ENCODE measurements around the gene QSOX2. TPM values are rescaled to one million over a fixed set of nuclear protein-coding genes. Genes with fewer than 3 reads are reported as not detected.

Gene QSOX2
- polyA plus RNA-seq, 1 experiment: 14.7 TPM

DNA sequence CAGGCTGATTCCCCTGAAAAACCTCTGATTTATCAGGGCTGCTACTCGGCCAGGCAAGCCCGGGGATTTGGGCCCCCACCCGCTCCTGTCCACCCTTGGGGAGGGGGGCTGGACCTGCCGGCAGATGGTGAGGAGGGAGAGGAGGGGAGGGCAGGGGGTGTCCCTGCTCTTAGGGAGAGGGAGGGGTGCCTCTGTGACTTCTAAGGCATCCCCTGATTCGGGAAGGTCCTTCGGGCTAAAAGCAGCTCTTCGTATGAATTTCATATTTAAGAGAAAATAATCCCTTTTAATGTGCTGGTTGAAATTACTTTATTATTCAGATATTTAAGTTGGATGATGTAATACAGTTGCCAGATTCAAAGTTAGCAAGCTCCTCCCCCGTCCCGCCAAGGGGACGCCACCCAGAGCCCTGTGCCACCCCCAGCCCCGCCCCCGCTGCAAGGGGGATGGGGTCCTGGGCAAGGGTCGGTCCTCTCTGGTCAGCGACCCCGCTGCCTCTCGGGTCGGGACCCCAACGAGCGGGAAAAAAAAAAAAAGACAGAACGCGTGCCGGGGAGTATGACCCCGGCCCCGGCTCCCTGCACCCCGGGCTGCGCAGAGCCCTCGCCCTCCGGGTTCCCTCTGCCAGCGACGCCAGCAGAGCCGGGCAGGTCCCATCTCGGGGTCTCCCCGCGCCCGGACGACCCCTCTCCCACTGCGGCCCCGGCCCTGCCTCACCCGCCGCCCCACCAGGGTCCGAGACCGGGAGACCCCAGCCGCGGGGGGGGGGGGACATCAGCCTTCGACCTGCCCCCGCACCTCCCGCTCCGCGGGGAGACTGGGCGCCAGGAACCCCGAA, 53.1 kb downstream of the QSOX2 start:
- DNase-seq (ENCODE audit: low read depth, low spot score): no peak
- CTCF ChIA-PET: interaction anchor here (1.2 to 1.3 kb wide), 2 partner anchors 22 to 91 kb away, joined by 4 to 7 read pairs; no protein-coding TSS in a partner anchor
- TF ChIP-seq, protein P1, sequence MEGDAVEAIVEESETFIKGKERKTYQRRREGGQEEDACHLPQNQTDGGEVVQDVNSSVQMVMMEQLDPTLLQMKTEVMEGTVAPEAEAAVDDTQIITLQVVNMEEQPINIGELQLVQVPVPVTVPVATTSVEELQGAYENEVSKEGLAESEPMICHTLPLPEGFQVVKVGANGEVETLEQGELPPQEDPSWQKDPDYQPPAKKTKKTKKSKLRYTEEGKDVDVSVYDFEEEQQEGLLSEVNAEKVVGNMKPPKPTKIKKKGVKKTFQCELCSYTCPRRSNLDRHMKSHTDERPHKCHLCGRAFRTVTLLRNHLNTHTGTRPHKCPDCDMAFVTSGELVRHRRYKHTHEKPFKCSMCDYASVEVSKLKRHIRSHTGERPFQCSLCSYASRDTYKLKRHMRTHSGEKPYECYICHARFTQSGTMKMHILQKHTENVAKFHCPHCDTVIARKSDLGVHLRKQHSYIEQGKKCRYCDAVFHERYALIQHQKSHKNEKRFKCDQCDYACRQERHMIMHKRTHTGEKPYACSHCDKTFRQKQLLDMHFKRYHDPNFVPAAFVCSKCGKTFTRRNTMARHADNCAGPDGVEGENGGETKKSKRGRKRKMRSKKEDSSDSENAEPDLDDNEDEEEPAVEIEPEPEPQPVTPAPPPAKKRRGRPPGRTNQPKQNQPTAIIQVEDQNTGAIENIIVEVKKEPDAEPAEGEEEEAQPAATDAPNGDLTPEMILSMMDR (IDR thresholded peaks at IDR 0.05; ENCODE audit: low read depth, low read length): no peak
- POLR2A ChIA-PET: no interaction called here
- H3K27ac ChIP-seq (ENCODE audit: low read depth, low read length): no peak overlapping the region
- no peaks in the 10 kb centered on the region; the same call in 1 of the 2 replicates for H3K9me3 ChIP-seq (ENCODE audit: control insufficient read depth, insufficient read depth, low read length)
- H3K4me3 ChIP-seq (ENCODE audit: low read depth, low read length): no peak overlapping the region
- peaks cover 83% of the 10 kb centered on the region for H3K27me3 ChIP-seq (ENCODE audit: control insufficient read depth, insufficient read depth, low read length)

DNA sequence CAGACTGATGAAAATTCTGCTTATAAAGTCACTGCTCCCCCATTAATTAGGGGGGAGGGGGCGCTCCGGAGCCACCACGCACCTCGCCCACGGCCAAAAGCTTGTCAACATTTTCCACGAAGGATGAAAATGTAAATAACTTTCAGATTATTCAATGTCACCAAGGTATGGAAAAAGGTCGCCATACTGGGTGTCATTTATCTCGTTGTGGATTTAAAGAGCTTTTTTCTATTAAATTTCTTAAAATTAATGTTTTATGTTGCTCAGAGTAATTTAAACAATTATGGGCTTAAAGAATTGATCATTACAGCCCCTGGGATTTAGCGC, 53.7 kb downstream of the QSOX2 start:
- CTCF ChIA-PET: interaction anchor here (1.2 to 1.3 kb wide), 2 partner anchors 22 to 91 kb away, joined by 4 to 7 read pairs; no protein-coding TSS in a partner anchor
- POLR2A ChIA-PET: no interaction called here
- DNase-seq (ENCODE audit: low read depth, low spot score): no peak
- H3K9me3 ChIP-seq (ENCODE audit: control insufficient read depth, insufficient read depth, low read length): no peaks in the 10 kb centered on the region; the same call in 1 of the 2 replicates
- TF ChIP-seq, protein P1 (IDR thresholded peaks at IDR 0.05; ENCODE audit: low read depth, low read length): no peak
- H3K27me3 ChIP-seq (ENCODE audit: control insufficient read depth, insufficient read depth, low read length): peaks cover 83% of the 10 kb centered on the region
- no peak overlapping the region for H3K27ac ChIP-seq (ENCODE audit: low read depth, low read length)
- H3K4me3 ChIP-seq (ENCODE audit: low read depth, low read length): no peak overlapping the region

DNA sequence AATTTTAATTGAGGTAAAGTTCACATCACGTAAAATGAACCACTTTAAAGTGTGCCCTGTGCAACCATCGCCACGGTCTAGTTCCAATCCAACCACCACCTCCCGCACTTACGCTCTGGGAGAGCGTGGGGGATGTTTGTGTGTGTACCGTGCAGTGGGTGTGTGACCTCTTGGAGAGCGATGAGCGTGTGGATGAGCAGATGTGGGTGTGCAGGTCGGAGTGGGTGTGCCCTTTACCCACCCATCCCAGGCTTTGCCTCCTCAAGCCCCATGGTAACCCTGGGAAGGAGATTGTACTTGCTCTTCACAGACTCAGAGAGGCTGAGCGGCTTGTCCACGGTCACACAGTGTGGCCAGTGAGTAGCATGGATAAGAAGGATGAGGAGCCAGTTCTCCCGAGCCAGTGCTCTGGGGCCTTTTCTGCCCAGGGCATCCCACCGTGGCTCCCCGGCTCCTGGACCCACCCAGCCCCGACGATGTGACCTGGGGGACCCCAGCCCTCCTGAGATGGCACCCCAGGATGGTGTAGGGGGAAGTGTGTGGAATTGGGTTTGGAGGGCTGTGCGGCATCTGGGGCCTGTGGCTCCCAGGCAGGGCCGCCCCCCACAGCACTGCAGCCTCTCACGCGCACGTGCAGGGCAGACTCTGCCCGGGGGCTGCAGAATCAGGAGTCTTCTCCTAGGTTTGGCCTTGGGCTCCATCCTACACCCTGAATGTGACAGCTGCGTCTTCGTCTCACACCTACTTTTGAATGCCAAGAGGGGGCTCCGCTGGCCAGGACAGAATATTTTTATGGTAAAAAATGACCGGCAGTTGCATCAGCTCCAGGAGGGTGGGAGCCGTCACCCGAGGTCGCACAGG, 54.3 kb downstream of the QSOX2 start:
- Histone ChIP-seq H3K27me3 (ENCODE audit: control insufficient read depth, insufficient read depth, low read length) (peaks cover 83% of the 10 kb centered on the region), H3K9me3 (ENCODE audit: control insufficient read depth, insufficient read depth, low read length) (no peaks in the 10 kb centered on the region; the same call in 1 of the 2 replicates), H3K27ac (ENCODE audit: low read depth, low read length) (no peak overlapping the region), H3K4me3 (ENCODE audit: low read depth, low read length) (no peak overlapping the region)
- CTCF ChIA-PET: interaction anchor here (1.3 kb wide), 1 partner anchor 92 kb away, joined by 7 read pairs; no protein-coding TSS in a partner anchor
- POLR2A ChIA-PET: no interaction called here
- no peak for DNase-seq (ENCODE audit: low read depth, low spot score)
- TF ChIP-seq, protein P1 (IDR thresholded peaks at IDR 0.05; ENCODE audit: low read depth, low read length): no peak

DNA sequence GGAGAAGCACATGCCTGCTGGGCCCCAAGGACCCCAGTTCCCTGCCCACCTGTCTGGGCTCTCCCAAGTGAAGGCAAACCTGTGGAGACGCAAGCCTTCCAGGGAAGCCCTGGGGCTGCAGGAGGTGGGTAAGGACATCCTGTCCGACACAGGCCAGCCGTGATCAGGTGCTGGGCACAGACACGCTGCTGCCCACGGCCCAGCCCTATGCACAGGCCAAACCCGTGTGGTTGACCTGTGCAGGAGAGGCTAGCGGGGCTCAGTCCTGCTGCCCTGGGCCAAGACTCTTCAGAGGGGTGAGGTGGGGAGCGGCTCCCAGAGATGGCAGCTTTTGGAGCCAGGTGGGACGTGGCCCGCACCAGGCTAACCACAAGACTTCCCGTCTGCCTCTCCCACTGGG, 55.0 kb downstream of the QSOX2 start:
- CTCF ChIA-PET: no interaction called here

More for the DNA sequence above, 55.0 kb downstream of the QSOX2 start:
- Histone ChIP-seq H3K27ac (ENCODE audit: low read depth, low read length) (no peak overlapping the region), H3K27me3 (ENCODE audit: control insufficient read depth, insufficient read depth, low read length) (peaks cover 83% of the 10 kb centered on the region), H3K4me3 (ENCODE audit: low read depth, low read length) (no peak overlapping the region), H3K9me3 (ENCODE audit: control insufficient read depth, insufficient read depth, low read length) (no peaks in the 10 kb centered on the region; the same call in 1 of the 2 replicates)
- POLR2A ChIA-PET: no interaction called here
- DNase-seq (ENCODE audit: low read depth, low spot score): no peak
- TF ChIP-seq, protein P1 (IDR thresholded peaks at IDR 0.05; ENCODE audit: low read depth, low read length): no peak

Measured in AG04450 (cell line).